HG02610 (cell line): ENCODE measurements around the gene GALNT4.

Source experiments
- ATAC-seq: cut with Tn5 transposase; IDR thresholded peaks from one replicate; pipeline ENCODE4 v1.9.1; 2021; ENCODE audit warnings: mild to moderate bottlenecking, moderate library complexity; ENCODE audit not compliant: unreplicated experiment

Gene GALNT4

GRCh38 chr12:89537389-89537788 is 12.8 kb upstream of the GALNT4 start:
- ATAC-seq, result no peak

DNA sequence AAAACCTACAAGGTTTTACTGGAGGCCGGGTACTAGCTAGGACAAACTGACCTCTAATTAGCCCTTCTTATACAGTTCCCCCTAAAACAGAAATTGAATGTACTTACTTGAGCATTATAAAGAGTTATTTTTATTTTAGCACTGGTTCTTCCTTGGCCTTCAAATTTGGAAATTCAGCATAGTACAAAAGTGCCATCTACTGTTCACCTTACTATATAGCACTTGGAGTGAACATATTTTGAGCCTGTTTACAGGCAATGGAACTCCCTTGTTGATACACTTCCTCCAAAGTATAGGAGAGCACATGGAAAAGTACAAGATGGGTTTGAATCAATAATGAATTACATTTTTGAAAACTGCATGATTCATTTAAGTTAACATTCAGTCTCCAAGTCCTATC is 5.1 kb upstream of the GALNT4 start:
- peak; percentile 23 for ATAC-seq

- ATAC-seq, result no peak
Measured at GRCh38 chr12:89528434-89528833, 3.8 kb upstream of the GALNT4 start.

- ATAC-seq, result peak; percentile 65
Measured at GRCh38 chr12:89525824-89526770, 1.5 kb upstream of the GALNT4 start, which contains the start of gene POC1B. POC1B (minus strand) TSS chr12:89526047; CDS start chr12:89525895, 152 bp downstream.

- ATAC-seq, result peak; percentile 21
Measured at GRCh38 chr12:89525305-89525823, 768 bp upstream of the GALNT4 start.

GRCh38 chr12:89523843-89524540 is 604 bp downstream of the GALNT4 start:
- no peak for ATAC-seq

GRCh38 chr12:89523393-89523792 is 1.2 kb downstream of the GALNT4 start:
- ATAC-seq, result no peak

GRCh38 chr12:89521364-89522223 is 3.0 kb downstream of the GALNT4 start:
- no peak for ATAC-seq

DNA sequence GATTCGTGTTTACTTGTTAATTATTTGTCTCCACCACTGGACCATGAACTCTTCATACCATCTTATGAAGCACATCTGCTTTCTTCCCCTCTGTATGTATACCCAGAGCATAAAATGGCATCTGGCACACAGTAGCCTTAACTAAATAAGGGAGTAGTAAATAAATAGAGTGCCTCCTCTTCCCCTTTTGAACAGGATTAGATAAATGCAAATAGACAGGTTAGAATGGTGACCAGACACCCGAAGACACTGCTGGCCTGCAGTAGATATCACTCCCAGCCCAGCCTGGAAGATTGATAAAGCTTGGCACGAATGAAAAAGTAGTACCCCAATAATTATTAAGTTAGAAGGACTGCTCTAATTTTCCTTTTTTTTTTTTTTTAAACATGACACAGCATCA is 6.9 kb downstream of the GALNT4 start:
- no peak for ATAC-seq

- no peak for ATAC-seq
Measured at GRCh38 chr12:89516633-89517032, 8.0 kb downstream of the GALNT4 start.

DNA sequence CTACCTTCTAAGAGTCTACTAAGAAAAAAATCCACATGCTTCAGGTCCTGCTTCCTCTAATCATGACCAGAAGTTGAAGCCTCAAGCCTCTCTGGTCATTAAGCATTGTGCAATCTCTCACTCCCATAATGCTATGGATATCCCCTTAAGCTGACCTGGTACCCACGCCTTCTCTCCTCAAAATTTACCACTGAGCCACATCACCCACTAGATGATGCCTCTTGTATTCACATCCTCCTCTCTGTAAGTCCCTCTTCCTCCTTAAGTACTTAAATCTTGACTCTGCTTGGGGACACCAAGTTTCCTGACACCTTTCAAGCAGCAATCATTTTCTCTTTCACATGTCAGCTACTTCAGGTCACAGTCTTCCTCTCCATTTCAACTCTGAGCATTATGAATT is 9.8 kb downstream of the GALNT4 start:
- ATAC-seq, result peak; percentile 92

GRCh38 chr12:89513544-89513943 is 11.1 kb downstream of the GALNT4 start:
- no peak for ATAC-seq

GRCh38 chr12:89507015-89507824 is 17.4 kb downstream of the GALNT4 start:
- ATAC-seq, result no peak

GRCh38 chr12:89506050-89506449 is 18.5 kb downstream of the GALNT4 start:
- ATAC-seq, result no peak

DNA sequence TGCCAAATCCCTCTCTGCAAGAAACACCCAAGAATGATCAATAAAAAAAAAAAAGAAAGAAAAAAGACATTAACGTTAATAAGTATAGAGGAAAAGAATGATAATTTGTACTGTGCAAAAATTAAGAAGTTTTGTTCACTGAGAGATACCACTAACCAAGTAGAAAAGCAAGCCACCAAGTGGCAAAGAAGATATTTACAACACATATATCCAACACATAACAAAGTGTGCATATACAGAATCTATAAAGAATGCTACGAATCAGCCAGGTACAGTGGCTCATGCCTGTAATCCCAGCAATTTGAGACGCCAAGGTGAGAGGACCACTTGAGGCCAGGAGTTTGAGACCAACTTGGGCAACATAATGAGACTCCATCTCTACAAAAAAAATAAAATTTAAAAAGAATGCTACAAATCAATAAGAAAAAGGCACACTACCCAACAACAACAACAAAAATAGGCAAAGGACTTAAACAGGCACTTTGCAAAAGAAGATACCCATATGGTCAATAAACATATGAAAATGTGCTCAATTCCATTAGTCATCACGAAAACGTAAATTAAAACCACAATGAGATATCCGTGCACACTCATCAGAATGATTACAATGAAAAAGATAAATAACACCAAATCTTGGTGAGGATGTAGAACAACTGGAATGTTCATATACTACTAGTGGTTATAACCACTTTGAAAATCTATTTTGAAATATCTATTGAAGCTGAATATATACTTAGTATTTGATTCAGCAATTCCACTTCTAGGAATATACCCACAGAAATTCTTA is 19.8 kb downstream of the GALNT4 start:
- no peak for ATAC-seq

- no peak for ATAC-seq
Measured at GRCh38 chr12:89501793-89502192, 22.8 kb downstream of the GALNT4 start.

DNA sequence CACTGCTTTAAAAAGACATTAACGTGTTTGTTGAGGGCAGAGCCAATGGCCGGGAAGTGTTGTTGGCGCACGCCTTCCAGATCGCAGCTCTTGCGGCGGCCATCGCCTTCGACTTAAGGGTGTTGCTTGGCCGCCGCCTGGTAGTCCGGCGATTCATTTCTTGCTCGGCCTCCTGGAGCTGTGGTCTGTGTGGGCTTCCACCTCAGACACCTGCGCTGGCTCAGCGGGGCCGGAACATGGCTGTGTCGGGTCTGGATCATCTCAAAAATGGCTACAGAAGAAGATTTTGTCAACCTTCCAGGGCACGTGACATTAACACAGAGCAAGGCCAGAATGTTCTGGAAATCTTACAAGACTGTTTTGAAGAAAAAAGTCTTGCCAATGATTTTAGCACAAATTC is 24.7 kb downstream of the GALNT4 start:
- no peak for ATAC-seq

DNA sequence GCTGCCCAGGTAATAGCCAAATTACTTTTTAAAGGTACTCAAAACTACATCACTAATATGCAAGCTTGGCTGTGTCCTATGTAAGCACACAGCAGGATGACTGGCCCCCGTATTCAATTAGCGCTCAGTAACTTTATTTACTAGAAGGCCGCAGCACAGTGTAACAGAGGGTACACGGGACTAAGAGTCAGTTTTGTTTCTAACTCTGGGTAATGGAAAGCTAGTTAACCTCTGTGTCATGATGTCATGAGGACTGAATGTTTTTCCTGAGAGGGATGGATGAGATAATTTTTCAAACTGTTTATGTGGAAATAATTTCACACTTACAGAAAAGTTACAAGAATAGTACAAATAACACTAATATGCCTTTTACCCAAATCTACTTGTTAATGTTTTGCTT is 27.1 kb downstream of the GALNT4 start:
- no peak for ATAC-seq

- ATAC-seq, result no peak
Measured at GRCh38 chr12:89497005-89497404, 27.6 kb downstream of the GALNT4 start.
